D721Med (cell line): ENCODE measurements around the gene GAPT.

Source experiments
- DNase-seq: peaks from one replicate; pipeline ENCODE4 v3.0.0; 2011; ENCODE audit warnings: low spot score; ENCODE audit not compliant: insufficient read length
- FAIRE-seq: peaks from 2 replicates; lab custom pipeline; 2011; peaks lifted over from hg19 to GRCh38; lab: Jason Lieb, UNC
- CTCF ChIP-seq: IDR thresholded peaks from 2 replicates; pipeline ENCODE4 v1.5.1; 2012; ENCODE audit warnings: mild to moderate bottlenecking, control low read depth; ENCODE audit not compliant: insufficient read depth; ENCODE audit errors: missing control alignments

GAPT gene

DNA sequence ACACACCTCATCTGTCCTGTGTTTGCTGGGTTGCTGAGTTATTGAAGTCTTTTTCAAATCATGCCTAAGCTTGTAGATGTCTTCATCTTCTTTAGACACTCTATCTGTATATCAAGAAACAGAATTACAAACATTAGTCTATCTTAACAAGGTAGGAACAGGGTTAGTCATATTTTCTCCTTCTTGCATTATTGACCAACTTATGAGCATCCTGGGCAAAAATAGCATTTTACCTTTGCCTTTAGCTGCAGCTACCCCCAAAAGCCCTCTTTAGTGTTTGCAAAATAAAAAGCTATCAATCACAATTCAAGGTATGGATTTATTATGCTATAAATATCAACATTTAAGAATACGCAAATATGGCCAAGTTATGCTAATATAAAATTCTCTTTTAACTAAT lies 34.7 kb upstream of the GAPT start:
- FAIRE-seq (no peak), DNase-seq (no peak)
- TF ChIP-seq CTCF: no peak

DNA sequence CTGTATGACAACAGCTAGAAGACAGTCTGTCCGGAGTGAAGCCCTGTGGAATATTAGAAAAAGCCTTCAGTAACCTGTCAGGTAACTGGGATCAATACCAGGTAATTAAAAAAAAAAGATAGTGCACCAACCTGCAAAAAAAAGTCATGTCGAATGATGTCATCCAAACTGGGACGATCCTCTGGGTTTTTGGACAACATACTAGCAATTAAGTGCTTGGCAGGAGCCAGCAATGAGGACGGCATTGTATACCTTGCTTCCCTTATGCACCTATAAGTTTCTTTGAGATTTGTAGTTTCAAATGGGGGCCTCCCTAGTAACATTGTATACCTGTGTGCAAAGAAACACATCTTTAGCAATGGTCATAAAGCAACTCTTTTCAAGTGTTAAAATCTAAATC lies 34.2 kb upstream of the GAPT start:
- DNase-seq: no peak
- no peak for TF ChIP-seq CTCF
- no peak for FAIRE-seq

GRCh38 chr5:58458141-58458742 lies 33.0 kb upstream of the GAPT start:
- DNase-seq (no peak), FAIRE-seq (no peak)
- TF ChIP-seq CTCF: no peak

DNA sequence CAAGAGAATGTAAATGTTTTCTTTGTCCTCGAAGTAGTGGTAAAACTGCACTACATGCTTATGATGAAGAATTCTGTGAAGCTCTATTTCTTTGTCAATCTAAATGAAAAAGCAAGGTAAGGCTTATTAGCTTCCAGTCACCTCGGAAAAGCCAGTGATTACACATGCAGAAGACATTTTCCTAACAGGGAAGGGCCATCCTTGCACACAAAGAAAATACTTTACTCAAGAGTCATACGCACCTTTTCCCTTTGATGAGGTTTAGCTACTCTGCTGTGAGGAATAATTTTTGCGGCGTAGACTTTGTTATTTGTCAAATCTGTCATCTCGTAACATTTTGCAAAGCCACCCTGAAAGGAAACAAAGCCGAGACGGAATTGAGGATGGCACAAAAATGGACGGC lies 32.5 kb upstream of the GAPT start:
- no peak for TF ChIP-seq CTCF
- no peak for DNase-seq
- FAIRE-seq: no peak

GRCh38 chr5:58459146-58460001 lies 31.9 kb upstream of the GAPT start:
- DNase-seq: no peak
- TF ChIP-seq CTCF: no peak
- no peak for FAIRE-seq

DNA sequence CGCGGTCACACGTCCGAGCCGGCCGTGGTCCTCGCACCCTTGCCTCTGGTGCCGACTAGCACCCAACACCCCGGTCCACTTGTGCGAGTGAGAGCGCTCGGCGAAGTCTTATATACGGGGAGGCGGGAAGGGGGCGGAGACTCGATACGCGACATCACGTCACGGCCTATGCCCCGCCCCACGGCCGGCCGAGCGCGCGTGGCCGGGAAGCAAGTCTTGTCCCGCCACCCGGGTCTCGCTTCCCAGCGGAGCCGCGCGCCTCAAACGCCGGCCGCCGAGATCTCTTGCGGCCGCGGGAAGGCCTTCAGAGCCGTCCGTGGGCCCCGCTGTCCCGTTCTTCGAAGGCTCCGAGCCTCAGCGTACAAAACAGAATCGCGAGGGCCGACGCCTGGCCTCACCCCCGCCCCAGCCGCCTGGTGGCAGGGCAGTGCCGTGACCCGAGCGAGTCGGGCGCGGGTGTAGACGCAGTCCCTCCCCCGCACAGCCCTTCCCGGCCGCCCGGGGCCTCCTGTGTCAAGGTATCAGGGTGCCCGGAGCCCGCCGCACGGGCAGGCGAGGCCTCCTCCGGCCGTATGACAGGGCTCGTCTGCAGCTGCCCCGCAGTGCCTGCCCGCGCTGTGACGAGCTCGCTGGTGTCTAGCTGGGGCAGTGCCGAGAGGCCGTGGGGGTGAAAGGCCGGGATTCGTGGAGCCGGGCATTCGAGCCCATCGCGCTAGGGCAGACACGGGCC lies 31.1 kb upstream of the GAPT start, which contains the start of gene PLK2:
Gene PLK2 (minus strand): TSS at position 85 of the 730 bp plus-strand sequence. CDS start 127 bp downstream, outside the sequence.
- FAIRE-seq (no peak), DNase-seq (peak; percentile 41)
- peak; percentile 6 for TF ChIP-seq CTCF
